ENCODE data around the gene DNAI2.

DNA sequence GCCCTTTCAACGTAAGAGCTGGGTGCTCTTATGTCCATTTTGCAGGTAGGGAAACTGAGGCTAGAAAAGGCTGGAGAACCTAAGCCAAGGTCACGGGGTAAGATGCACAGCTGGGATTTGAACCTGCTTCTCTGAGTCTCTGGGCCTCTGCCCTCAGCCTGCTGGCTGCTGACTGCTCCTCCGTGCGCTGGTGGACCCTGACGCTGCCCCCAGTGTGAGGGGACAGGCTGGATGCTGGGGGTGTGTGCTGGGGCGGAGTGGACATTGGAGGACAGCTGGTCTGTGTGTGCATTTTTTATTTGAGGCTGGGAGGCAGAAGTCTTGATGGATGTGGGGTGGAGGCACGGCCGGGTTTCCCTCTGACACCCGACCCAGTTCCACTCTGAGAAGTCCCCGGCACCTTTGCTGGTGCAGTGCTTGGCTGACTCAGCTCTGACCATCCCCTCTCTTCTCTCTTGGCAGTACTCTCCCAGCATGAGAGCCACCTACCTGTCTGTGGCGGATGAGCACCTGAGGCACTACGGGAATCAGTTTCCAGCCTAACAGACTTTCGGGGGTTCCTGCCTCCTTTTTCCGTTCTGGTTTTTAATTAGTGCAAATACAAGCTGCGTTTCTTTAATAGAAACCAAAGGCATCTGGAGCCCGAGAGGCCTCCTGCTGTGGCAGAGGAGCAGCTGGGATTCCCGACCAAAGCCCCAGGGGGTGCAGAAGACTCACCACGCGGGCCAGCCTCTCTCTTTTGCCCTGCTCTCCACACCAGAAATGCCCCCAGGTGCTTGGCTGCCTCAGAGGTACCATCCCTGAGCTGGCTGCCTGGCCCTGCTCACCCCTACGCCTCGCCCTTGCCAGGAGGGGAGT is 14.1 kb upstream of the DNAI2 start:
- TF ChIP-seq MXI1 (conservative IDR thresholded peaks at IDR 0.05; ENCODE audit: poor library complexity, severe bottlenecking) (no peak), POLR2AphosphoS5 (IDR thresholded peaks at IDR 0.05) (no peak), TAF1 (IDR thresholded peaks at IDR 0.05; ENCODE audit: low read depth) (no peak), EZH2 (IDR thresholded peaks at IDR 0.05; ENCODE audit: borderline replicate concordance, insufficient read depth, low read length, poor library complexity, severe bottlenecking) (no peak)
- TF ChIP-seq, protein P1, sequence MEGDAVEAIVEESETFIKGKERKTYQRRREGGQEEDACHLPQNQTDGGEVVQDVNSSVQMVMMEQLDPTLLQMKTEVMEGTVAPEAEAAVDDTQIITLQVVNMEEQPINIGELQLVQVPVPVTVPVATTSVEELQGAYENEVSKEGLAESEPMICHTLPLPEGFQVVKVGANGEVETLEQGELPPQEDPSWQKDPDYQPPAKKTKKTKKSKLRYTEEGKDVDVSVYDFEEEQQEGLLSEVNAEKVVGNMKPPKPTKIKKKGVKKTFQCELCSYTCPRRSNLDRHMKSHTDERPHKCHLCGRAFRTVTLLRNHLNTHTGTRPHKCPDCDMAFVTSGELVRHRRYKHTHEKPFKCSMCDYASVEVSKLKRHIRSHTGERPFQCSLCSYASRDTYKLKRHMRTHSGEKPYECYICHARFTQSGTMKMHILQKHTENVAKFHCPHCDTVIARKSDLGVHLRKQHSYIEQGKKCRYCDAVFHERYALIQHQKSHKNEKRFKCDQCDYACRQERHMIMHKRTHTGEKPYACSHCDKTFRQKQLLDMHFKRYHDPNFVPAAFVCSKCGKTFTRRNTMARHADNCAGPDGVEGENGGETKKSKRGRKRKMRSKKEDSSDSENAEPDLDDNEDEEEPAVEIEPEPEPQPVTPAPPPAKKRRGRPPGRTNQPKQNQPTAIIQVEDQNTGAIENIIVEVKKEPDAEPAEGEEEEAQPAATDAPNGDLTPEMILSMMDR (IDR thresholded peaks at IDR 0.05; ENCODE audit: poor library complexity, severe bottlenecking), result no peak
- TF ChIP-seq, protein P2, sequence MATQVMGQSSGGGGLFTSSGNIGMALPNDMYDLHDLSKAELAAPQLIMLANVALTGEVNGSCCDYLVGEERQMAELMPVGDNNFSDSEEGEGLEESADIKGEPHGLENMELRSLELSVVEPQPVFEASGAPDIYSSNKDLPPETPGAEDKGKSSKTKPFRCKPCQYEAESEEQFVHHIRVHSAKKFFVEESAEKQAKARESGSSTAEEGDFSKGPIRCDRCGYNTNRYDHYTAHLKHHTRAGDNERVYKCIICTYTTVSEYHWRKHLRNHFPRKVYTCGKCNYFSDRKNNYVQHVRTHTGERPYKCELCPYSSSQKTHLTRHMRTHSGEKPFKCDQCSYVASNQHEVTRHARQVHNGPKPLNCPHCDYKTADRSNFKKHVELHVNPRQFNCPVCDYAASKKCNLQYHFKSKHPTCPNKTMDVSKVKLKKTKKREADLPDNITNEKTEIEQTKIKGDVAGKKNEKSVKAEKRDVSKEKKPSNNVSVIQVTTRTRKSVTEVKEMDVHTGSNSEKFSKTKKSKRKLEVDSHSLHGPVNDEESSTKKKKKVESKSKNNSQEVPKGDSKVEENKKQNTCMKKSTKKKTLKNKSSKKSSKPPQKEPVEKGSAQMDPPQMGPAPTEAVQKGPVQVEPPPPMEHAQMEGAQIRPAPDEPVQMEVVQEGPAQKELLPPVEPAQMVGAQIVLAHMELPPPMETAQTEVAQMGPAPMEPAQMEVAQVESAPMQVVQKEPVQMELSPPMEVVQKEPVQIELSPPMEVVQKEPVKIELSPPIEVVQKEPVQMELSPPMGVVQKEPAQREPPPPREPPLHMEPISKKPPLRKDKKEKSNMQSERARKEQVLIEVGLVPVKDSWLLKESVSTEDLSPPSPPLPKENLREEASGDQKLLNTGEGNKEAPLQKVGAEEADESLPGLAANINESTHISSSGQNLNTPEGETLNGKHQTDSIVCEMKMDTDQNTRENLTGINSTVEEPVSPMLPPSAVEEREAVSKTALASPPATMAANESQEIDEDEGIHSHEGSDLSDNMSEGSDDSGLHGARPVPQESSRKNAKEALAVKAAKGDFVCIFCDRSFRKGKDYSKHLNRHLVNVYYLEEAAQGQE (IDR thresholded peaks at IDR 0.05; ENCODE audit: borderline replicate concordance), result no peak

Measured in neural cell (in vitro differentiated cells).